HepG2 (cell line): ENCODE measurements around the gene TACC3. TPM values are rescaled to one million over a fixed set of nuclear protein-coding genes. Genes with fewer than 3 reads are reported as not detected.

Experiments used
- ATF5 ChIP-seq: sonication (generic); formaldehyde crosslinking; IDR thresholded peaks from 2 replicates; pipeline ENCODE4 v1.4.0; 2020; ENCODE audit warnings: mild to moderate bottlenecking, low read depth, missing genetic modification reagents
- CENPT ChIP-seq: sonication (generic); formaldehyde crosslinking; IDR thresholded peaks from 2 replicates; pipeline ENCODE4 v1.8.0; 2022; ENCODE audit warnings: low read depth, mild to moderate bottlenecking, moderate library complexity, missing genetic modification reagents
- CREM ChIP-seq, 2 experiments: sonication (generic) in 1 of 2; formaldehyde crosslinking in 1 of 2; IDR thresholded peaks; 2 replicates each; pipeline versions ENCODE4 v1.4.0 to v1.6.1; 2016 to 2020; ENCODE audit warnings: antibody characterized with exemption in 1 of 2, mild to moderate bottlenecking in 1 of 2, missing genetic modification reagents in 1 of 2
- EED ChIP-seq: sonication (generic); formaldehyde crosslinking; IDR thresholded peaks from 2 replicates; pipeline ENCODE4 v1.5.0; 2020; ENCODE audit warnings: mild to moderate bottlenecking, missing genetic modification reagents
- GABPA ChIP-seq, 2 experiments: IDR thresholded peaks; 2 replicates each; pipeline ENCODE4 v1.6.1; 2011 to 2016; ENCODE audit warnings: low read depth in 2 of 2, low read length in 1 of 2, missing biosample characterization in 1 of 2, missing genetic modification characterization in 1 of 2
- HDAC6 ChIP-seq: fragments of 200-600 bp; sonication (generic); IDR thresholded peaks from 2 replicates; pipeline ENCODE4 v1.7.0; 2017; ENCODE audit warnings: mild to moderate bottlenecking, antibody characterized with exemption, low read length, low read depth
- HNRNPUL1 ChIP-seq: fragments of 200-400 bp; formaldehyde crosslinking; IDR thresholded peaks from 2 replicates; pipeline ENCODE4 v1.6.1; 2017; ENCODE audit warnings: low read depth, mild to moderate bottlenecking, low read length, moderate library complexity
- MBNL3 ChIP-seq: fragments of 250-450 bp; sonication (Bioruptor Pico); conservative IDR thresholded peaks from 2 replicates; pipeline ENCODE4 v1.8.0; 2022; ENCODE audit warnings: mild to moderate bottlenecking, inconsistent platforms
- POGK ChIP-seq: sonication (generic); formaldehyde crosslinking; conservative IDR thresholded peaks from 2 replicates; pipeline ENCODE4 v1.8.0; 2022; ENCODE audit warnings: mild to moderate bottlenecking, moderate library complexity, missing genetic modification reagents
- RNF2 ChIP-seq: fragments of 450-650 bp; conservative IDR thresholded peaks from 2 replicates; pipeline ENCODE4 v1.6.1; 2016; ENCODE audit warnings: low read depth
- RORA ChIP-seq: sonication (generic); formaldehyde crosslinking; IDR thresholded peaks from 2 replicates; pipeline ENCODE4 v1.5.0; 2020; ENCODE audit warnings: mild to moderate bottlenecking, missing genetic modification reagents, moderate library complexity
- TOPORS ChIP-seq: sonication (generic); formaldehyde crosslinking; IDR thresholded peaks from 2 replicates; pipeline ENCODE4 v1.8.0; 2023; ENCODE audit warnings: mild to moderate bottlenecking, missing genetic modification reagents
- WIZ ChIP-seq: sonication (generic); formaldehyde crosslinking; IDR thresholded peaks from 2 replicates; pipeline ENCODE4 v1.5.1; 2020; ENCODE audit warnings: mild to moderate bottlenecking, missing genetic modification reagents
- ZBTB21 ChIP-seq: sonication (generic); formaldehyde crosslinking; IDR thresholded peaks from 2 replicates; pipeline ENCODE4 v1.4.0; 2020; ENCODE audit warnings: missing genetic modification reagents
- ZBTB49 ChIP-seq: sonication (generic); formaldehyde crosslinking; IDR thresholded peaks from 2 replicates; pipeline ENCODE4 v1.4.0; 2020; ENCODE audit warnings: missing genetic modification reagents, borderline replicate concordance
- ZNF10 ChIP-seq: sonication (generic); formaldehyde crosslinking; IDR thresholded peaks from 2 replicates; pipeline ENCODE4 v1.4.0; 2020; ENCODE audit warnings: mild to moderate bottlenecking, low read depth, missing genetic modification reagents, borderline replicate concordance
- ZNF3 ChIP-seq: IDR thresholded peaks from 2 replicates; pipeline ENCODE4 v1.7.0; 2017; ENCODE audit warnings: inconsistent platforms
- ZNF512B ChIP-seq: sonication (generic); formaldehyde crosslinking; IDR thresholded peaks from 2 replicates; pipeline ENCODE4 v1.5.1; 2020; ENCODE audit warnings: missing genetic modification reagents, mild to moderate bottlenecking, borderline replicate concordance
- ZNF556 ChIP-seq: sonication (generic); formaldehyde crosslinking; IDR thresholded peaks from 2 replicates; pipeline ENCODE4 v1.4.0; 2020; ENCODE audit warnings: mild to moderate bottlenecking, missing genetic modification reagents, borderline replicate concordance
- ZNF720 ChIP-seq: sonication (generic); formaldehyde crosslinking; IDR thresholded peaks from 2 replicates; pipeline ENCODE4 v1.4.0; 2020; ENCODE audit warnings: missing genetic modification reagents
- ZNF782 ChIP-seq: sonication (generic); formaldehyde crosslinking; IDR thresholded peaks from 2 replicates; pipeline ENCODE4 v1.4.0; 2020; ENCODE audit warnings: missing genetic modification reagents, mild to moderate bottlenecking, borderline replicate concordance
- polyA plus RNA-seq, 8 experiments: library from polyadenylated mRNA; depleted of rRNA in 3 of 8; stranded (reverse) in 7 of 8; unstranded in 1 of 8; fragments of >200 nt; fragmentation: Illumina TruSeq in 4 of 8; extraction: Trizol in 4 of 8; gene quantifications; 2 replicates each; pipeline versions ENCODE4 v1.2.1 to v1.2.3, GENCODE V29; 2011 to 2016; ENCODE audit warnings: low read depth in 4 of 8, missing spikeins in 1 of 8, mixed read lengths in 1 of 8; ENCODE audit not compliant: insufficient read depth in 1 of 8
- total RNA-seq, 5 experiments: library from RNA; depleted of rRNA; stranded (reverse); fragments of >200 nt; fragmentation: Illumina TruSeq; extraction: Trizol; gene quantifications; 2 replicates each; pipeline ENCODE4 v1.2.3, GENCODE V29; 2016; ENCODE audit warnings: low read depth in 1 of 5

Gene TACC3
- total and polyA plus RNA-seq, 2 of the 13 experiments (the other 11 are each of a cell fraction or from before 2014, with no cell fraction given): 20.3 to 21.2 TPM

- TF ChIP-seq ZBTB49 (CRISPR knock-in tag): no peak
- 0 out of 2 replicates have a peak, but pooled peaks have one; percentile 42 for TF ChIP-seq ZNF512B (CRISPR knock-in tag)
- TF ChIP-seq CENPT (CRISPR knock-in tag): no peak
- TF ChIP-seq GABPA (IDR thresholded peaks at IDR 0.05; ENCODE audit: low read depth, low read length): no peak
- TF ChIP-seq GABPA (CRISPR knock-in tag; IDR thresholded peaks at IDR 0.05; ENCODE audit: low read depth): no peak
- no peak for TF ChIP-seq HDAC6
- TF ChIP-seq TOPORS: peak; percentile 80; the same call in 1 of the 2 replicates
- no peak for TF ChIP-seq ZBTB21 (CRISPR knock-in tag)
- no peak for TF ChIP-seq ZNF720
- no peak for TF ChIP-seq WIZ (CRISPR knock-in tag)
- 0 out of 2 replicates have a peak, but pooled peaks have one; percentile 24 for TF ChIP-seq EED (CRISPR knock-in tag)
- TF ChIP-seq ZNF782 (CRISPR knock-in tag): peak; percentile 87; the same call in 1 of the 2 replicates
- peak; percentile 78; the same call in 1 of the 2 replicates for TF ChIP-seq ZNF556 (CRISPR knock-in tag)
- TF ChIP-seq ZNF10 (CRISPR knock-in tag): no peak
- 0 out of 2 replicates have a peak, but pooled peaks have one; percentile 62 for TF ChIP-seq ATF5 (CRISPR knock-in tag)
- TF ChIP-seq CREM (IDR thresholded peaks at IDR 0.05): peak; percentile 65; the same call in 1 of the 2 replicates
- TF ChIP-seq CREM (CRISPR knock-in tag; IDR thresholded peaks at IDR 0.05): no peak
- no peak for TF ChIP-seq MBNL3 (CRISPR knock-in tag)
- TF ChIP-seq ZNF3 (CRISPR knock-in tag): no peak
- TF ChIP-seq RNF2: peak; percentile 49; the same call in 1 of the 2 replicates
- TF ChIP-seq POGK: peak; percentile 65; the same call in 1 of the 2 replicates
- TF ChIP-seq HNRNPUL1: no peak
- TF ChIP-seq RORA (CRISPR knock-in tag): no peak
Measured at GRCh38 chr4:1779588-1780382, 58.5 kb downstream of the TACC3 start (continued).
